HepG2 (cell line): ENCODE measurements around the gene ELANE. TPM values are rescaled to one million over a fixed set of nuclear protein-coding genes. Genes with fewer than 3 reads are reported as not detected.

Experiments
- ETV5 ChIP-seq: IDR thresholded peaks from 2 replicates; pipeline ENCODE4 v1.6.1; 2018; ENCODE audit warnings: missing biosample characterization, missing genetic modification reagents, inconsistent platforms, borderline replicate concordance
- KLF15 ChIP-seq: sonication (generic); formaldehyde crosslinking; IDR thresholded peaks from 2 replicates; pipeline ENCODE4 v1.8.1; 2023; ENCODE audit warnings: borderline replicate concordance, mild to moderate bottlenecking, inconsistent platforms, missing genetic modification reagents, mixed read lengths
- SALL2 ChIP-seq: sonication (generic); formaldehyde crosslinking; IDR thresholded peaks from 2 replicates; pipeline ENCODE4 v1.8.1; 2023; ENCODE audit warnings: mild to moderate bottlenecking, missing genetic modification reagents, inconsistent platforms
- SIX1 ChIP-seq: sonication (generic); formaldehyde crosslinking; IDR thresholded peaks from 2 replicates; pipeline ENCODE4 v1.4.0; 2020; ENCODE audit warnings: missing genetic modification reagents, borderline replicate concordance
- TBX3 ChIP-seq: fragments of 450-650 bp; IDR thresholded peaks from 2 replicates; pipeline ENCODE4 v1.6.1; 2017; ENCODE audit warnings: antibody characterized with exemption, mild to moderate bottlenecking, inconsistent platforms, borderline replicate concordance
- TRIM22 ChIP-seq: fragments of 450-650 bp; IDR thresholded peaks from 2 replicates; pipeline ENCODE4 v1.6.1; 2017
- ZBTB20 ChIP-seq: sonication (generic); formaldehyde crosslinking; IDR thresholded peaks from 2 replicates; pipeline ENCODE4 v1.8.1; 2023; ENCODE audit warnings: missing genetic modification reagents, low read depth, mild to moderate bottlenecking, borderline replicate concordance
- ZBTB40 ChIP-seq, 2 experiments: fragments of 450-650 bp in 1 of 2; sonication (generic) in 1 of 2; formaldehyde crosslinking in 1 of 2; IDR thresholded peaks; 2 replicates each; pipeline versions ENCODE4 v1.6.1 to v1.8.0; 2016 to 2022; ENCODE audit warnings: antibody characterized with exemption in 1 of 2, mild to moderate bottlenecking in 1 of 2, missing genetic modification reagents in 1 of 2
- ZFP36L1 ChIP-seq: sonication (generic); formaldehyde crosslinking; IDR thresholded peaks from 2 replicates; pipeline ENCODE4 v1.8.0; 2022; ENCODE audit warnings: mild to moderate bottlenecking, missing genetic modification reagents, moderate library complexity
- ZNF296 ChIP-seq: sonication (generic); formaldehyde crosslinking; conservative IDR thresholded peaks from 2 replicates; pipeline ENCODE4 v1.5.0; 2020; ENCODE audit warnings: mild to moderate bottlenecking, missing genetic modification reagents
- ZNF639 ChIP-seq: conservative IDR thresholded peaks from 2 replicates; pipeline ENCODE4 v1.6.1; 2018; ENCODE audit warnings: missing genetic modification reagents
- polyA plus RNA-seq, 8 experiments: library from polyadenylated mRNA; depleted of rRNA in 3 of 8; stranded (reverse) in 7 of 8; unstranded in 1 of 8; fragments of >200 nt; fragmentation: Illumina TruSeq in 4 of 8; extraction: Trizol in 4 of 8; gene quantifications; 2 replicates each; pipeline versions ENCODE4 v1.2.1 to v1.2.3, GENCODE V29; 2011 to 2016; ENCODE audit warnings: low read depth in 4 of 8, missing spikeins in 1 of 8, mixed read lengths in 1 of 8; ENCODE audit not compliant: insufficient read depth in 1 of 8
- total RNA-seq, 5 experiments: library from RNA; depleted of rRNA; stranded (reverse); fragments of >200 nt; fragmentation: Illumina TruSeq; extraction: Trizol; gene quantifications; 2 replicates each; pipeline ENCODE4 v1.2.3, GENCODE V29; 2016; ENCODE audit warnings: low read depth in 1 of 5
- TF ChIP-seq, protein P1 (sequence below): sonication (generic); formaldehyde crosslinking; IDR thresholded peaks from 2 replicates; pipeline ENCODE4 v1.9.0; 2021; ENCODE audit warnings: missing genetic modification reagents, borderline replicate concordance
- TF ChIP-seq, protein P2 (sequence below): sonication (generic); formaldehyde crosslinking; IDR thresholded peaks from 2 replicates; pipeline ENCODE4 v1.4.0; 2020; ENCODE audit warnings: mild to moderate bottlenecking, low read depth, missing genetic modification reagents

ELANE gene
- total and polyA plus RNA-seq, 2 of the 13 experiments (the other 11 are each of a cell fraction or from before 2014, with no cell fraction given) = not detected

DNA sequence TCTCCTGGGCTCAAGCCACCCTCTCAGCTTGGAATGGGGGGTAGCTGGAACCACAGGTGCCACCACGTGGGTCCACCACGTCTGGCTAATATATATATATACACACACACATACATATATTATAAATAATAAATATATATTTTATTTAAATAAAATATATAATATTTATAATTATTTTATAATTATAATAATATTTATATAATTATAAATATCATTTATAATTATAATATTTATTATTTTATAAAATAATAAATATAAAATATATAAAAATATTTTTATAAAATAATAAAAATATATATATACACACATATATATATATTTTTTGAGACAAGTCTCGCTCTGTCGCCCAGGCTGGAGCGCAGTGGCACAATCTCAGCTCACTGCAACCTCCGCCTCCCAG, 2.4 kb downstream of the ELANE start (continued):
- TF ChIP-seq ETV5 (CRISPR knock-in tag) (no peak), ZNF296 (CRISPR knock-in tag) (no peak), ZNF639 (no peak), TRIM22 (no peak), TBX3 (no peak), ZBTB20 (CRISPR knock-in tag) (no peak), SALL2 (no peak), SIX1 (CRISPR knock-in tag) (no peak), KLF15 (CRISPR knock-in tag) (no peak), ZBTB40 (IDR thresholded peaks at IDR 0.05) (no peak), ZBTB40 (CRISPR knock-in tag; IDR thresholded peaks at IDR 0.05) (no peak), ZFP36L1 (CRISPR knock-in tag) (no peak)
- TF ChIP-seq, protein P1, sequence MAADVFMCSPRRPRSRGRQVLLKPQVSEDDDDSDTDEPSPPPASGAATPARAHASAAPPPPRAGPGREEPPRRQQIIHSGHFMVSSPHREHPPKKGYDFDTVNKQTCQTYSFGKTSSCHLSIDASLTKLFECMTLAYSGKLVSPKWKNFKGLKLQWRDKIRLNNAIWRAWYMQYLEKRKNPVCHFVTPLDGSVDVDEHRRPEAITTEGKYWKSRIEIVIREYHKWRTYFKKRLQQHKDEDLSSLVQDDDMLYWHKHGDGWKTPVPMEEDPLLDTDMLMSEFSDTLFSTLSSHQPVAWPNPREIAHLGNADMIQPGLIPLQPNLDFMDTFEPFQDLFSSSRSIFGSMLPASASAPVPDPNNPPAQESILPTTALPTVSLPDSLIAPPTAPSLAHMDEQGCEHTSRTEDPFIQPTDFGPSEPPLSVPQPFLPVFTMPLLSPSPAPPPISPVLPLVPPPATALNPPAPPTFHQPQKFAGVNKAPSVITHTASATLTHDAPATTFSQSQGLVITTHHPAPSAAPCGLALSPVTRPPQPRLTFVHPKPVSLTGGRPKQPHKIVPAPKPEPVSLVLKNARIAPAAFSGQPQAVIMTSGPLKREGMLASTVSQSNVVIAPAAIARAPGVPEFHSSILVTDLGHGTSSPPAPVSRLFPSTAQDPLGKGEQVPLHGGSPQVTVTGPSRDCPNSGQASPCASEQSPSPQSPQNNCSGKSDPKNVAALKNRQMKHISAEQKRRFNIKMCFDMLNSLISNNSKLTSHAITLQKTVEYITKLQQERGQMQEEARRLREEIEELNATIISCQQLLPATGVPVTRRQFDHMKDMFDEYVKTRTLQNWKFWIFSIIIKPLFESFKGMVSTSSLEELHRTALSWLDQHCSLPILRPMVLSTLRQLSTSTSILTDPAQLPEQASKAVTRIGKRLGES (CRISPR knock-in tag) = no peak
- TF ChIP-seq, protein P2, sequence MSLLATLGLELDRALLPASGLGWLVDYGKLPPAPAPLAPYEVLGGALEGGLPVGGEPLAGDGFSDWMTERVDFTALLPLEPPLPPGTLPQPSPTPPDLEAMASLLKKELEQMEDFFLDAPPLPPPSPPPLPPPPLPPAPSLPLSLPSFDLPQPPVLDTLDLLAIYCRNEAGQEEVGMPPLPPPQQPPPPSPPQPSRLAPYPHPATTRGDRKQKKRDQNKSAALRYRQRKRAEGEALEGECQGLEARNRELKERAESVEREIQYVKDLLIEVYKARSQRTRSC (CRISPR knock-in tag) = no peak
